HepG2 (cell line): Measurements from ENCODE around the gene RBM14. TPM values are rescaled to one million over a fixed set of nuclear protein-coding genes. Genes with fewer than 3 reads are reported as not detected.

Experiments
- ADNP ChIP-seq: sonication (generic); formaldehyde crosslinking; IDR thresholded peaks from 2 replicates; pipeline ENCODE4 v1.4.0; 2020; ENCODE audit warnings: missing genetic modification reagents
- ATAD3A ChIP-seq: sonication (generic); formaldehyde crosslinking; IDR thresholded peaks from 2 replicates; pipeline ENCODE4 v1.4.0; 2020; ENCODE audit warnings: missing genetic modification reagents
- ELF4 ChIP-seq: sonication (generic); formaldehyde crosslinking; IDR thresholded peaks from 2 replicates; pipeline ENCODE4 v1.5.0; 2020; ENCODE audit warnings: missing genetic modification reagents, mild to moderate bottlenecking, moderate library complexity, borderline replicate concordance
- JARID2 ChIP-seq: sonication (generic); formaldehyde crosslinking; IDR thresholded peaks from 2 replicates; pipeline ENCODE4 v1.8.1; 2023; ENCODE audit warnings: missing genetic modification reagents, inconsistent platforms; ENCODE audit not compliant: insufficient replicate concordance
- JUN ChIP-seq: sonication (generic); formaldehyde crosslinking; IDR thresholded peaks from 2 replicates; pipeline ENCODE4 v1.4.0; 2020; ENCODE audit warnings: mild to moderate bottlenecking, missing genetic modification reagents
- KAT7 ChIP-seq: IDR thresholded peaks from 2 replicates; pipeline ENCODE4 v1.6.1; 2018; ENCODE audit warnings: borderline replicate concordance, missing compliant biosample characterization
- KDM5A ChIP-seq: fragments of 200-600 bp; sonication (generic); IDR thresholded peaks from 2 replicates; pipeline ENCODE4 v1.7.0; 2018; ENCODE audit warnings: antibody characterized with exemption, mild to moderate bottlenecking, low read length, borderline replicate concordance
- NONO ChIP-seq, 2 experiments: fragments of 450-650 bp in 1 of 2; sonication (generic) in 1 of 2; formaldehyde crosslinking in 1 of 2; IDR thresholded peaks in 1 of 2; conservative IDR thresholded peaks in 1 of 2; 2 replicates each; pipeline versions ENCODE4 v1.6.1 to v1.8.0; 2017 to 2022; ENCODE audit warnings: mild to moderate bottlenecking in 1 of 2, missing genetic modification reagents in 1 of 2, moderate library complexity in 1 of 2
- PITX1 ChIP-seq: sonication (generic); formaldehyde crosslinking; IDR thresholded peaks from 2 replicates; pipeline ENCODE4 v1.5.1; 2020; ENCODE audit warnings: mild to moderate bottlenecking, missing genetic modification reagents
- RBM39 ChIP-seq: fragments of 200-400 bp; formaldehyde crosslinking; IDR thresholded peaks from one replicate; pipeline ENCODE4 v1.6.1; 2018; ENCODE audit warnings: antibody characterized with exemption, mild to moderate bottlenecking, low read depth, low read length; ENCODE audit not compliant: poor library complexity, severe bottlenecking
- RCOR2 ChIP-seq: IDR thresholded peaks from 2 replicates; pipeline ENCODE4 v1.6.1; 2016; ENCODE audit warnings: missing biosample characterization, missing genetic modification reagents
- RFXAP ChIP-seq: sonication (generic); formaldehyde crosslinking; IDR thresholded peaks from 2 replicates; pipeline ENCODE4 v1.4.0; 2020; ENCODE audit warnings: missing genetic modification reagents, borderline replicate concordance
- SSRP1 ChIP-seq: IDR thresholded peaks from 2 replicates; pipeline ENCODE4 v1.6.1; 2016; ENCODE audit warnings: control low read depth
- STAT6 ChIP-seq: sonication (generic); formaldehyde crosslinking; IDR thresholded peaks from 2 replicates; pipeline ENCODE4 v1.4.0; 2020; ENCODE audit warnings: missing genetic modification reagents, mild to moderate bottlenecking, borderline replicate concordance
- TARDBP ChIP-seq: sonication (generic); formaldehyde crosslinking; IDR thresholded peaks from 2 replicates; pipeline ENCODE4 v1.8.0; 2022; ENCODE audit warnings: mild to moderate bottlenecking, missing genetic modification reagents
- ZBTB3 ChIP-seq: sonication (generic); formaldehyde crosslinking; IDR thresholded peaks from 2 replicates; pipeline ENCODE4 v1.4.0; 2020; ENCODE audit warnings: low read depth, mild to moderate bottlenecking, moderate library complexity, missing genetic modification reagents, borderline replicate concordance
- ZNF292 ChIP-seq: sonication (generic); formaldehyde crosslinking; IDR thresholded peaks from 2 replicates; pipeline ENCODE4 v1.8.1; 2022; ENCODE audit warnings: mild to moderate bottlenecking, low read depth, missing genetic modification reagents, borderline replicate concordance
- ZNF30 ChIP-seq: sonication (generic); formaldehyde crosslinking; IDR thresholded peaks from 2 replicates; pipeline ENCODE4 v1.5.0; 2020; ENCODE audit warnings: mild to moderate bottlenecking, missing genetic modification reagents
- ZNF510 ChIP-seq: sonication (generic); formaldehyde crosslinking; IDR thresholded peaks from 2 replicates; pipeline ENCODE4 v1.4.0; 2020; ENCODE audit warnings: low read depth, mild to moderate bottlenecking, missing genetic modification reagents
- ZNF687 ChIP-seq: sonication (generic); formaldehyde crosslinking; IDR thresholded peaks from 2 replicates; pipeline ENCODE4 v1.5.1; 2020; ENCODE audit warnings: mild to moderate bottlenecking, missing genetic modification reagents, moderate library complexity
- polyA plus RNA-seq, 8 experiments: library from polyadenylated mRNA; depleted of rRNA in 3 of 8; stranded (reverse) in 7 of 8; unstranded in 1 of 8; fragments of >200 nt; fragmentation: Illumina TruSeq in 4 of 8; extraction: Trizol in 4 of 8; gene quantifications; 2 replicates each; pipeline versions ENCODE4 v1.2.1 to v1.2.3, GENCODE V29; 2011 to 2016; ENCODE audit warnings: low read depth in 4 of 8, missing spikeins in 1 of 8, mixed read lengths in 1 of 8; ENCODE audit not compliant: insufficient read depth in 1 of 8
- total RNA-seq, 5 experiments: library from RNA; depleted of rRNA; stranded (reverse); fragments of >200 nt; fragmentation: Illumina TruSeq; extraction: Trizol; gene quantifications; 2 replicates each; pipeline ENCODE4 v1.2.3, GENCODE V29; 2016; ENCODE audit warnings: low read depth in 1 of 5

The RBM14 gene
- total and polyA plus RNA-seq, 2 of the 13 experiments (the other 11 are each of a cell fraction or from before 2014, with no cell fraction given): 12.7 to 44.1 TPM

- TF ChIP-seq ZNF687 (CRISPR knock-in tag): peak; percentile 95
- no peak for TF ChIP-seq ZNF30 (CRISPR knock-in tag)
- peak; percentile 78 for TF ChIP-seq SSRP1 (CRISPR knock-in tag)
- TF ChIP-seq ZBTB3 (CRISPR knock-in tag): peak; percentile 92
- no peak for TF ChIP-seq NONO (IDR thresholded peaks at IDR 0.05)
- TF ChIP-seq NONO (CRISPR knock-in tag; conservative IDR thresholded peaks at IDR 0.05): peak; percentile 75
- no peak for TF ChIP-seq ATAD3A (CRISPR knock-in tag)
- TF ChIP-seq TARDBP (CRISPR knock-in tag): peak; percentile 81; the same call in 1 of the 2 replicates
- peak; percentile 81 for TF ChIP-seq RBM39
- no peak for TF ChIP-seq ZNF292
- TF ChIP-seq ELF4 (CRISPR knock-in tag): no peak
- peak; percentile 88; the same call in 1 of the 2 replicates for TF ChIP-seq KDM5A
- TF ChIP-seq STAT6 (CRISPR knock-in tag): no peak
- TF ChIP-seq RCOR2 (CRISPR knock-in tag): no peak
- TF ChIP-seq ZNF510 (CRISPR knock-in tag): peak; percentile 56; the same call in 1 of the 2 replicates
- TF ChIP-seq ADNP (CRISPR knock-in tag): no peak
- peak; percentile 93 for TF ChIP-seq RFXAP (CRISPR knock-in tag)
- TF ChIP-seq JUN (CRISPR knock-in tag): peak; percentile 42
- no peak; the same call in 1 of the 2 replicates for TF ChIP-seq PITX1
- TF ChIP-seq JARID2 (CRISPR knock-in tag): peak; percentile 2
- TF ChIP-seq KAT7: no peak; the same call in 1 of the 2 replicates
Measured at GRCh38 chr11:66616379-66617154, at the start of gene RBM14 (continued).
